HEK293 (cell line): ENCODE data around the gene FAM193B.

Source experiments
- HOXD13 ChIP-seq: sonication (generic); formaldehyde crosslinking; IDR thresholded peaks from 2 replicates; pipeline ENCODE4 v1.8.0; 2022; ENCODE audit warnings: missing genetic modification reagents, borderline replicate concordance
- KLF1 ChIP-seq: fragments of 450-650 bp; formaldehyde crosslinking; IDR thresholded peaks from 2 replicates; pipeline ENCODE4 v1.5.1; 2016; ENCODE audit warnings: missing biosample characterization, missing genetic modification characterization
- KLF10 ChIP-seq: fragments of 450-650 bp; IDR thresholded peaks from 2 replicates; pipeline ENCODE4 v1.5.1; 2018; ENCODE audit warnings: missing biosample characterization, mild to moderate bottlenecking, missing genetic modification characterization
- KLF7 ChIP-seq: fragments of 450-650 bp; formaldehyde crosslinking; IDR thresholded peaks from 2 replicates; pipeline ENCODE4 v1.5.1; 2016; ENCODE audit warnings: missing biosample characterization, missing genetic modification characterization, borderline replicate concordance
- KLF8 ChIP-seq: fragments of 450-650 bp; formaldehyde crosslinking; IDR thresholded peaks from 2 replicates; pipeline ENCODE4 v1.5.1; 2016; ENCODE audit warnings: missing biosample characterization, missing genetic modification characterization
- KLF9 ChIP-seq: fragments of 450-650 bp; formaldehyde crosslinking; IDR thresholded peaks from 2 replicates; pipeline ENCODE4 v1.5.1; 2016; ENCODE audit warnings: missing biosample characterization, missing genetic modification characterization, low read depth
- MEIS1 ChIP-seq: sonication (generic); formaldehyde crosslinking; IDR thresholded peaks from 2 replicates; pipeline ENCODE4 v1.8.1; 2022; ENCODE audit warnings: missing genetic modification reagents, mild to moderate bottlenecking, borderline replicate concordance
- MZF1 ChIP-seq: fragments of 450-650 bp; formaldehyde crosslinking; IDR thresholded peaks from 2 replicates; pipeline ENCODE4 v1.5.1; 2017; ENCODE audit warnings: missing biosample characterization, missing genetic modification characterization, borderline replicate concordance
- SETDB1 ChIP-seq: IDR thresholded peaks from one replicate; pipeline ENCODE4 v1.6.1; 2017; ENCODE audit warnings: mild to moderate bottlenecking, low read length, moderate library complexity, mixed read lengths; ENCODE audit not compliant: insufficient read length
- ZBTB20 ChIP-seq: fragments of 450-650 bp; formaldehyde crosslinking; IDR thresholded peaks from 2 replicates; pipeline ENCODE4 v1.5.1; 2016; ENCODE audit warnings: missing biosample characterization, missing genetic modification characterization
- ZBTB7A ChIP-seq: fragments of 450-650 bp; formaldehyde crosslinking; IDR thresholded peaks from 2 replicates; pipeline ENCODE4 v1.5.1; 2016; ENCODE audit warnings: low read depth, missing biosample characterization, missing genetic modification characterization
- ZEB2 ChIP-seq: fragments of 450-650 bp; formaldehyde crosslinking; IDR thresholded peaks from 2 replicates; pipeline ENCODE4 v1.5.1; 2016; ENCODE audit warnings: missing biosample characterization, missing genetic modification characterization
- ZNF169 ChIP-seq: fragments of 450-650 bp; formaldehyde crosslinking; IDR thresholded peaks from 2 replicates; pipeline ENCODE4 v1.5.1; 2016; ENCODE audit warnings: missing biosample characterization, missing genetic modification characterization
- ZNF223 ChIP-seq: fragments of 450-650 bp; formaldehyde crosslinking; IDR thresholded peaks from 2 replicates; pipeline ENCODE4 v1.5.1; 2016; ENCODE audit warnings: missing biosample characterization, missing genetic modification characterization
- ZNF324 ChIP-seq: fragments of 450-650 bp; formaldehyde crosslinking; IDR thresholded peaks from 2 replicates; pipeline ENCODE4 v1.5.1; 2016; ENCODE audit warnings: missing biosample characterization, missing genetic modification characterization
- ZNF335 ChIP-seq: fragments of 450-650 bp; formaldehyde crosslinking; conservative IDR thresholded peaks from 2 replicates; pipeline ENCODE4 v1.5.1; 2016; ENCODE audit warnings: missing biosample characterization, missing genetic modification characterization
- ZNF416 ChIP-seq: fragments of 450-650 bp; formaldehyde crosslinking; IDR thresholded peaks from 2 replicates; pipeline ENCODE4 v1.5.1; 2016; ENCODE audit warnings: missing biosample characterization, missing genetic modification characterization
- ZNF521 ChIP-seq: fragments of 450-650 bp; formaldehyde crosslinking; IDR thresholded peaks from 2 replicates; pipeline ENCODE4 v1.5.1; 2017; ENCODE audit warnings: missing biosample characterization, mild to moderate bottlenecking, missing genetic modification characterization
- ZNF600 ChIP-seq: fragments of 450-650 bp; formaldehyde crosslinking; IDR thresholded peaks from 2 replicates; pipeline ENCODE4 v1.5.1; 2016; ENCODE audit warnings: missing biosample characterization, missing genetic modification characterization
- ZNF76 ChIP-seq: fragments of 450-650 bp; formaldehyde crosslinking; IDR thresholded peaks from 2 replicates; pipeline ENCODE4; 2016; ENCODE audit warnings: low read depth, missing biosample characterization, missing genetic modification characterization, borderline replicate concordance
- TF ChIP-seq, protein P1 (sequence below): fragments of 450-650 bp; formaldehyde crosslinking; conservative IDR thresholded peaks from 2 replicates; pipeline ENCODE4 v1.5.1; 2016; ENCODE audit warnings: low read depth, missing biosample characterization, missing genetic modification characterization
- TF ChIP-seq, protein P2 (sequence below): fragments of 450-650 bp; formaldehyde crosslinking; optimal IDR thresholded peaks from 2 replicates; pipeline ENCODE3; 2016; ENCODE audit warnings: missing biosample characterization, mild to moderate bottlenecking, missing genetic modification characterization
- TF ChIP-seq, protein P3 (sequence below): fragments of 450-650 bp; formaldehyde crosslinking; IDR thresholded peaks from 2 replicates; pipeline ENCODE4 v1.5.1; 2016; ENCODE audit warnings: missing biosample characterization, missing genetic modification characterization
- TF ChIP-seq, protein P4 (sequence below): fragments of 450-650 bp; formaldehyde crosslinking; IDR thresholded peaks from 2 replicates; pipeline ENCODE4 v1.5.1; 2017; ENCODE audit warnings: missing biosample characterization, mild to moderate bottlenecking, missing genetic modification characterization, moderate library complexity
- TF ChIP-seq, protein P5 (sequence below): fragments of 450-650 bp; formaldehyde crosslinking; IDR thresholded peaks from 2 replicates; pipeline ENCODE4 v1.5.1; 2016; ENCODE audit warnings: missing biosample characterization, missing genetic modification characterization
- TF ChIP-seq, protein P6 (sequence below): fragments of 450-650 bp; formaldehyde crosslinking; IDR thresholded peaks from 2 replicates; pipeline ENCODE4 v1.5.1; 2017; ENCODE audit warnings: missing biosample characterization, missing genetic modification characterization

The FAM193B gene

DNA sequence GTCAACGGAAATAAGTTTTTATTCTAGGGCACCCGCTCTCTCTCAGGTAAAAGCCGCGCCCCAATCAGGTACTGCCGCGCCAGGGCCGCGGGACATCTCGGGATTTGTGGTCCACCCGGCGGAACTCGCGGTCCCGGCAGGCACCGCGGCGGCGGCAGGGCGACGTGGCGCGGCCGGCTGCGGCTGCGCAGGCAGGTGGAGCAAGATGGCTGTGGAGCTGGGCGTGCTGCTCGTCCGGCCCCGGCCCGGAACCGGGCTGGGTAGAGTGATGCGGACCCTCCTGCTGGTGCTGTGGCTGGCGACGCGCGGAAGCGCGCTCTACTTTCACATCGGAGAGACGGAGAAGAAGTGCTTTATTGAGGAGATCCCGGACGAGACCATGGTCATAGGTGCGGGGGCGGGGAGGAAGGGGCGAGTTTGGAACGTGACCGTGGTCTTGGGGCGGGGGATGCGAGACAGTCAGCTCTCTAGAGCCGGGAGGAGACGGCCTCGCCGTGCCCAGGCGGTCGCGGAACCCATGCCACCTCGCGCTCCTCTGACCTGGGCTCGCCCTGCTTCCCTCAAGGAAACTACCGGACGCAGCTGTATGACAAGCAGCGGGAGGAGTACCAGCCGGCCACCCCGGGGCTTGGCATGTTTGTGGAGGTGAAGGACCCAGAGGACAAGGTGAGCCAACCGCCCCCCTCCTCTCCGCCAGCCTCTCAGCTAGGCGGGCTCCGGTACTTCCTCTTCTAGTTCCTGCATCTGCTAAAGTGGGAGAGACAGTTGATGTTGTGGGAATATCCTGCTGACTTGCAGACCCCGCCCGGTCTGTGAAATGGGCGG is 37.9 kb upstream of the FAM193B start, which contains the start of gene TMED9 (continued):
- TF ChIP-seq, protein P1, sequence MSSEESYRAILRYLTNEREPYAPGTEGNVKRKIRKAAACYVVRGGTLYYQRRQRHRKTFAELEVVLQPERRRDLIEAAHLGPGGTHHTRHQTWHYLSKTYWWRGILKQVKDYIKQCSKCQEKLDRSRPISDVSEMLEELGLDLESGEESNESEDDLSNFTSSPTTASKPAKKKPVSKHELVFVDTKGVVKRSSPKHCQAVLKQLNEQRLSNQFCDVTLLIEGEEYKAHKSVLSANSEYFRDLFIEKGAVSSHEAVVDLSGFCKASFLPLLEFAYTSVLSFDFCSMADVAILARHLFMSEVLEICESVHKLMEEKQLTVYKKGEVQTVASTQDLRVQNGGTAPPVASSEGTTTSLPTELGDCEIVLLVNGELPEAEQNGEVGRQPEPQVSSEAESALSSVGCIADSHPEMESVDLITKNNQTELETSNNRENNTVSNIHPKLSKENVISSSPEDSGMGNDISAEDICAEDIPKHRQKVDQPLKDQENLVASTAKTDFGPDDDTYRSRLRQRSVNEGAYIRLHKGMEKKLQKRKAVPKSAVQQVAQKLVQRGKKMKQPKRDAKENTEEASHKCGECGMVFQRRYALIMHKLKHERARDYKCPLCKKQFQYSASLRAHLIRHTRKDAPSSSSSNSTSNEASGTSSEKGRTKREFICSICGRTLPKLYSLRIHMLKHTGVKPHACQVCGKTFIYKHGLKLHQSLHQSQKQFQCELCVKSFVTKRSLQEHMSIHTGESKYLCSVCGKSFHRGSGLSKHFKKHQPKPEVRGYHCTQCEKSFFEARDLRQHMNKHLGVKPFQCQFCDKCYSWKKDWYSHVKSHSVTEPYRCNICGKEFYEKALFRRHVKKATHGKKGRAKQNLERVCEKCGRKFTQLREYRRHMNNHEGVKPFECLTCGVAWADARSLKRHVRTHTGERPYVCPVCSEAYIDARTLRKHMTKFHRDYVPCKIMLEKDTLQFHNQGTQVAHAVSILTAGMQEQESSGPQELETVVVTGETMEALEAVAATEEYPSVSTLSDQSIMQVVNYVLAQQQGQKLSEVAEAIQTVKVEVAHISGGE: peak; percentile 81
- TF ChIP-seq ZBTB20 (tag by site-specific recombination) (peak; percentile 62; the same call in 1 of the 2 replicates), ZNF600 (peak; percentile 86), MZF1 (tag by site-specific recombination) (no peak), ZNF324 (tag by site-specific recombination) (peak; percentile 61; the same call in 1 of the 2 replicates), ZNF76 (tag by site-specific recombination) (peak; percentile 94), HOXD13 (CRISPR knock-in tag) (no peak), ZEB2 (tag by site-specific recombination) (peak; percentile 63; the same call in 1 of the 2 replicates), ZNF169 (tag by site-specific recombination) (no peak), SETDB1 (no peak), KLF1 (0 out of 2 replicates have a peak, but pooled peaks have one; percentile 22), ZNF335 (tag by site-specific recombination) (peak; percentile 86), MEIS1 (CRISPR knock-in tag) (no peak), KLF7 (tag by site-specific recombination) (0 out of 2 replicates have a peak, but pooled peaks have one; percentile 15), ZNF521 (tag by site-specific recombination) (no peak), ZBTB7A (tag by site-specific recombination) (0 out of 2 replicates have a peak, but pooled peaks have one; percentile 37), ZNF223 (tag by site-specific recombination) (no peak), ZNF416 (tag by site-specific recombination) (no peak), KLF9 (peak; percentile 70; the same call in 1 of the 2 replicates), KLF8 (tag by site-specific recombination) (peak; percentile 43; the same call in 1 of the 2 replicates), KLF10 (tag by site-specific recombination) (0 out of 2 replicates have a peak, but pooled peaks have one; percentile 56)
- TF ChIP-seq, protein P2, sequence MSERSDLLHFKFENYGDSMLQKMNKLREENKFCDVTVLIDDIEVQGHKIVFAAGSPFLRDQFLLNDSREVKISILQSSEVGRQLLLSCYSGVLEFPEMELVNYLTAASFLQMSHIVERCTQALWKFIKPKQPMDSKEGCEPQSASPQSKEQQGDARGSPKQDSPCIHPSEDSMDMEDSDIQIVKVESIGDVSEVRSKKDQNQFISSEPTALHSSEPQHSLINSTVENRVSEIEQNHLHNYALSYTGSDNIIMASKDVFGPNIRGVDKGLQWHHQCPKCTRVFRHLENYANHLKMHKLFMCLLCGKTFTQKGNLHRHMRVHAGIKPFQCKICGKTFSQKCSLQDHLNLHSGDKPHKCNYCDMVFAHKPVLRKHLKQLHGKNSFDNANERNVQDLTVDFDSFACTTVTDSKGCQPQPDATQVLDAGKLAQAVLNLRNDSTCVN (tag by site-specific recombination): peak; percentile 88
- TF ChIP-seq, protein P3, sequence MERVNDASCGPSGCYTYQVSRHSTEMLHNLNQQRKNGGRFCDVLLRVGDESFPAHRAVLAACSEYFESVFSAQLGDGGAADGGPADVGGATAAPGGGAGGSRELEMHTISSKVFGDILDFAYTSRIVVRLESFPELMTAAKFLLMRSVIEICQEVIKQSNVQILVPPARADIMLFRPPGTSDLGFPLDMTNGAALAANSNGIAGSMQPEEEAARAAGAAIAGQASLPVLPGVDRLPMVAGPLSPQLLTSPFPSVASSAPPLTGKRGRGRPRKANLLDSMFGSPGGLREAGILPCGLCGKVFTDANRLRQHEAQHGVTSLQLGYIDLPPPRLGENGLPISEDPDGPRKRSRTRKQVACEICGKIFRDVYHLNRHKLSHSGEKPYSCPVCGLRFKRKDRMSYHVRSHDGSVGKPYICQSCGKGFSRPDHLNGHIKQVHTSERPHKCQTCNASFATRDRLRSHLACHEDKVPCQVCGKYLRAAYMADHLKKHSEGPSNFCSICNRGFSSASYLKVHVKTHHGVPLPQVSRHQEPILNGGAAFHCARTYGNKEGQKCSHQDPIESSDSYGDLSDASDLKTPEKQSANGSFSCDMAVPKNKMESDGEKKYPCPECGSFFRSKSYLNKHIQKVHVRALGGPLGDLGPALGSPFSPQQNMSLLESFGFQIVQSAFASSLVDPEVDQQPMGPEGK (tag by site-specific recombination): peak; percentile 52; the same call in 1 of the 2 replicates
- TF ChIP-seq, protein P4, sequence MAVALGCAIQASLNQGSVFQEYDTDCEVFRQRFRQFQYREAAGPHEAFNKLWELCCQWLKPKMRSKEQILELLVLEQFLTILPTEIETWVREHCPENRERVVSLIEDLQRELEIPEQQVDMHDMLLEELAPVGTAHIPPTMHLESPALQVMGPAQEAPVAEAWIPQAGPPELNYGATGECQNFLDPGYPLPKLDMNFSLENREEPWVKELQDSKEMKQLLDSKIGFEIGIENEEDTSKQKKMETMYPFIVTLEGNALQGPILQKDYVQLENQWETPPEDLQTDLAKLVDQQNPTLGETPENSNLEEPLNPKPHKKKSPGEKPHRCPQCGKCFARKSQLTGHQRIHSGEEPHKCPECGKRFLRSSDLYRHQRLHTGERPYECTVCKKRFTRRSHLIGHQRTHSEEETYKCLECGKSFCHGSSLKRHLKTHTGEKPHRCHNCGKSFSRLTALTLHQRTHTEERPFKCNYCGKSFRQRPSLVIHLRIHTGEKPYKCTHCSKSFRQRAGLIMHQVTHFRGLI (tag by site-specific recombination): no peak
- TF ChIP-seq, protein P5, sequence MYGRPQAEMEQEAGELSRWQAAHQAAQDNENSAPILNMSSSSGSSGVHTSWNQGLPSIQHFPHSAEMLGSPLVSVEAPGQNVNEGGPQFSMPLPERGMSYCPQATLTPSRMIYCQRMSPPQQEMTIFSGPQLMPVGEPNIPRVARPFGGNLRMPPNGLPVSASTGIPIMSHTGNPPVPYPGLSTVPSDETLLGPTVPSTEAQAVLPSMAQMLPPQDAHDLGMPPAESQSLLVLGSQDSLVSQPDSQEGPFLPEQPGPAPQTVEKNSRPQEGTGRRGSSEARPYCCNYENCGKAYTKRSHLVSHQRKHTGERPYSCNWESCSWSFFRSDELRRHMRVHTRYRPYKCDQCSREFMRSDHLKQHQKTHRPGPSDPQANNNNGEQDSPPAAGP (tag by site-specific recombination): peak; percentile 65; the same call in 1 of the 2 replicates
- TF ChIP-seq, protein P6, sequence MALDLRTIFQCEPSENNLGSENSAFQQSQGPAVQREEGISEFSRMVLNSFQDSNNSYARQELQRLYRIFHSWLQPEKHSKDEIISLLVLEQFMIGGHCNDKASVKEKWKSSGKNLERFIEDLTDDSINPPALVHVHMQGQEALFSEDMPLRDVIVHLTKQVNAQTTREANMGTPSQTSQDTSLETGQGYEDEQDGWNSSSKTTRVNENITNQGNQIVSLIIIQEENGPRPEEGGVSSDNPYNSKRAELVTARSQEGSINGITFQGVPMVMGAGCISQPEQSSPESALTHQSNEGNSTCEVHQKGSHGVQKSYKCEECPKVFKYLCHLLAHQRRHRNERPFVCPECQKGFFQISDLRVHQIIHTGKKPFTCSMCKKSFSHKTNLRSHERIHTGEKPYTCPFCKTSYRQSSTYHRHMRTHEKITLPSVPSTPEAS (tag by site-specific recombination): no peak
